Peyer's patch (tissue), 4 donors: ENCODE data around the gene KAZN.

Experiments used
- POLR2A ChIP-seq, 2 donors: fragments of 450-650 bp; IDR thresholded peaks; one replicate each; pipeline ENCODE4 v1.5.1; 2017; ENCODE audit warnings: antibody characterized with exemption in 2 of 2, mild to moderate bottlenecking in 2 of 2, moderate library complexity in 2 of 2
- TF ChIP-seq, protein P1 (sequence below), 6 experiments: fragments of 450-650 bp in 4 of 6; fragments of 200-600 bp in 2 of 6; sonication (generic) in 1 of 6; IDR thresholded peaks; one replicate each; pipeline ENCODE4 v1.5.1; 2017 to 2019; ENCODE audit warnings: antibody characterized with exemption in 6 of 6, mild to moderate bottlenecking in 3 of 6, moderate library complexity in 1 of 6

GRCh38 chr1:14987829-14988603 lies 389.5 kb downstream of the KAZN start:
- TF ChIP-seq, protein P1, sequence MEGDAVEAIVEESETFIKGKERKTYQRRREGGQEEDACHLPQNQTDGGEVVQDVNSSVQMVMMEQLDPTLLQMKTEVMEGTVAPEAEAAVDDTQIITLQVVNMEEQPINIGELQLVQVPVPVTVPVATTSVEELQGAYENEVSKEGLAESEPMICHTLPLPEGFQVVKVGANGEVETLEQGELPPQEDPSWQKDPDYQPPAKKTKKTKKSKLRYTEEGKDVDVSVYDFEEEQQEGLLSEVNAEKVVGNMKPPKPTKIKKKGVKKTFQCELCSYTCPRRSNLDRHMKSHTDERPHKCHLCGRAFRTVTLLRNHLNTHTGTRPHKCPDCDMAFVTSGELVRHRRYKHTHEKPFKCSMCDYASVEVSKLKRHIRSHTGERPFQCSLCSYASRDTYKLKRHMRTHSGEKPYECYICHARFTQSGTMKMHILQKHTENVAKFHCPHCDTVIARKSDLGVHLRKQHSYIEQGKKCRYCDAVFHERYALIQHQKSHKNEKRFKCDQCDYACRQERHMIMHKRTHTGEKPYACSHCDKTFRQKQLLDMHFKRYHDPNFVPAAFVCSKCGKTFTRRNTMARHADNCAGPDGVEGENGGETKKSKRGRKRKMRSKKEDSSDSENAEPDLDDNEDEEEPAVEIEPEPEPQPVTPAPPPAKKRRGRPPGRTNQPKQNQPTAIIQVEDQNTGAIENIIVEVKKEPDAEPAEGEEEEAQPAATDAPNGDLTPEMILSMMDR (IDR thresholded peaks at IDR 0.05), result no peak
- no peak for TF ChIP-seq POLR2A (IDR thresholded peaks at IDR 0.05)
